22Rv1 (cell line): ENCODE measurements around the gene ZNF22.

Experiments
- ZFX ChIP-seq: fragments of 450-650 bp; IDR thresholded peaks from 2 replicates; pipeline ENCODE4 v1.6.1; 2017; ENCODE audit warnings: antibody characterized with exemption, borderline replicate concordance
- TF ChIP-seq, protein P1 (sequence below): fragments of 450-650 bp; IDR thresholded peaks from 2 replicates; pipeline ENCODE4 v1.5.1; 2017; ENCODE audit warnings: mild to moderate bottlenecking

DNA sequence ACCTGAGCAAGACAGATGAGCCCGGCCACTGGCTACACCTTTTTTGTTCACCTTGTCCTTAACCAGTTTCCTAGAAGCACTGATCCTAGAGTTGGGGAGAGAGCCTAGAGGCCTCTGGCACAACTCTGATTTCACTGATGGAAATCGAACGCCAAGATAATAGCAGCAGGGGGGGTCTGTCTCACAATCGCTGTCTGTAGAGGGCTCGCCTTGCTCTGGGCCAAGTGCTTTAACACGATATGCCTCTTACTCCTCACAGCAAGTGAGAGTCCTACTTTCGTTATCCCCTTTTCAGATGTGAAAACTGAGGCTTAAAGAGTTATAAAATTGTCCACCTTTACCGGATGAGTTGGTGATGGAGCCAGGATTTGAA is 40.6 kb upstream of the ZNF22 start:
- TF ChIP-seq, protein P1, sequence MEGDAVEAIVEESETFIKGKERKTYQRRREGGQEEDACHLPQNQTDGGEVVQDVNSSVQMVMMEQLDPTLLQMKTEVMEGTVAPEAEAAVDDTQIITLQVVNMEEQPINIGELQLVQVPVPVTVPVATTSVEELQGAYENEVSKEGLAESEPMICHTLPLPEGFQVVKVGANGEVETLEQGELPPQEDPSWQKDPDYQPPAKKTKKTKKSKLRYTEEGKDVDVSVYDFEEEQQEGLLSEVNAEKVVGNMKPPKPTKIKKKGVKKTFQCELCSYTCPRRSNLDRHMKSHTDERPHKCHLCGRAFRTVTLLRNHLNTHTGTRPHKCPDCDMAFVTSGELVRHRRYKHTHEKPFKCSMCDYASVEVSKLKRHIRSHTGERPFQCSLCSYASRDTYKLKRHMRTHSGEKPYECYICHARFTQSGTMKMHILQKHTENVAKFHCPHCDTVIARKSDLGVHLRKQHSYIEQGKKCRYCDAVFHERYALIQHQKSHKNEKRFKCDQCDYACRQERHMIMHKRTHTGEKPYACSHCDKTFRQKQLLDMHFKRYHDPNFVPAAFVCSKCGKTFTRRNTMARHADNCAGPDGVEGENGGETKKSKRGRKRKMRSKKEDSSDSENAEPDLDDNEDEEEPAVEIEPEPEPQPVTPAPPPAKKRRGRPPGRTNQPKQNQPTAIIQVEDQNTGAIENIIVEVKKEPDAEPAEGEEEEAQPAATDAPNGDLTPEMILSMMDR: no peak
- no peak for TF ChIP-seq ZFX
